Endothelial cell of umbilical vein (primary cell): ENCODE data around the gene MYBPC1. TPM values are rescaled to one million over a fixed set of nuclear protein-coding genes. Genes with fewer than 3 reads are reported as not detected.

Experiments used
- BruUV-seq: library from RNA; stranded (reverse); fragments of 400-500 nt; replicated peaks from 2 replicates; lab custom pipeline; 2021; lab: Mats Ljungman, UMichigan
- CTCF ChIA-PET: fragments of 300-600, 350-600 bp; sonication (Branson Sonifier 250); formaldehyde crosslinking; loops from one replicate; lab custom pipeline; 2021; ENCODE audit warnings: antibody characterized with exemption, inconsistent platforms; lab: Charles Lee
- POLR2A ChIA-PET: fragments of 300-600, 350-600 bp; sonication (Branson Sonifier 250); formaldehyde crosslinking; loops from one replicate; lab custom pipeline; 2021; ENCODE audit warnings: antibody characterized with exemption, inconsistent platforms; lab: Charles Lee
- DNase-seq: peaks from one replicate; pipeline ENCODE4 v3.0.0-alpha.2; 2011; ENCODE audit warnings: low read depth, low spot score
- FAIRE-seq: peaks from 2 replicates; lab custom pipeline; 2011; peaks lifted over from hg19 to GRCh38; lab: Jason Lieb, UNC
- H2AFZ ChIP-seq: 2 replicates; pipeline ENCODE4 v1.6.0; 2012; ENCODE audit warnings: low read depth, low read length, control low read depth, inconsistent platforms
- H3K27ac ChIP-seq: 2 replicates; pipeline ENCODE4 v1.5.1; 2011; ENCODE audit warnings: low read depth, mild to moderate bottlenecking, control low read depth, low read length, moderate library complexity; ENCODE audit not compliant: insufficient read depth
- H3K27me3 ChIP-seq, 2 experiments: 2 replicates each; pipeline versions ENCODE4 v1.6.0 to v1.6.1; 2011; ENCODE audit warnings: low read length in 2 of 2, mixed read lengths in 1 of 2; ENCODE audit not compliant: control insufficient read depth in 2 of 2, insufficient read depth in 2 of 2
- H3K36me3 ChIP-seq, 2 experiments: 2 replicates in 1 of 2; 3 replicates in 1 of 2; pipeline ENCODE4 v1.5.1; 2011; ENCODE audit warnings: low read length in 2 of 2, mild to moderate bottlenecking in 1 of 2, moderate library complexity in 1 of 2; ENCODE audit not compliant: control insufficient read depth in 2 of 2, insufficient read depth in 2 of 2; ENCODE audit errors: extremely low read depth in 1 of 2
- H3K4me1 ChIP-seq: 3 replicates; pipeline ENCODE4 v1.5.1; 2011; ENCODE audit warnings: mild to moderate bottlenecking, low read length; ENCODE audit not compliant: control insufficient read depth, insufficient read depth; ENCODE audit errors: extremely low read depth
- H3K4me2 ChIP-seq: 2 replicates; pipeline ENCODE4 v1.6.1; 2011; ENCODE audit warnings: low read length, control low read depth, mixed read lengths; ENCODE audit not compliant: insufficient read depth
- H3K4me3 ChIP-seq, 3 experiments: fragments of 200-600 bp in 1 of 3; sonication (generic), shearing (Covaris generic) in 1 of 3; replicated peaks in 1 of 3; 2 replicates each; pipeline ENCODE4 v1.5.1; 2011 to 2016; ENCODE audit warnings: control low read depth in 3 of 3, low read length in 3 of 3, mild to moderate bottlenecking in 2 of 3, inconsistent platforms in 1 of 3, low read depth in 1 of 3, moderate library complexity in 1 of 3; ENCODE audit not compliant: insufficient read depth in 1 of 3
- H3K79me2 ChIP-seq: 2 replicates; pipeline ENCODE4 v1.6.0; 2012; ENCODE audit warnings: low read length, inconsistent platforms; ENCODE audit not compliant: control insufficient read depth, insufficient read depth
- H3K9ac ChIP-seq: replicated peaks from 2 replicates; pipeline ENCODE3; 2011; ENCODE audit warnings: low read length, control low read depth; ENCODE audit not compliant: insufficient read depth; ENCODE audit errors: extremely low read depth
- H3K9me1 ChIP-seq: replicated peaks from 3 replicates; pipeline ENCODE4 v1.6.0; 2011; ENCODE audit warnings: mild to moderate bottlenecking, low read length; ENCODE audit not compliant: control insufficient read depth, insufficient read depth; ENCODE audit errors: extremely low read depth
- H3K9me3 ChIP-seq: replicated peaks from 2 replicates; pipeline ENCODE4 v1.5.1; 2012; ENCODE audit warnings: low read length, inconsistent platforms; ENCODE audit not compliant: control insufficient read depth, insufficient read depth
- H4K20me1 ChIP-seq: replicated peaks from 2 replicates; pipeline ENCODE3; 2011; ENCODE audit warnings: mild to moderate bottlenecking, low read length; ENCODE audit not compliant: control insufficient read depth, insufficient read depth; ENCODE audit errors: extremely low read depth
- EZH2 ChIP-seq: IDR thresholded peaks from 2 replicates; pipeline ENCODE4 v1.6.1; 2012; ENCODE audit warnings: borderline replicate concordance, low read depth, mild to moderate bottlenecking, moderate library complexity, low read length, inconsistent platforms; ENCODE audit not compliant: severe bottlenecking
- FOS ChIP-seq: IDR thresholded peaks from 2 replicates; pipeline ENCODE4 v1.6.1; 2011; ENCODE audit warnings: mild to moderate bottlenecking, low read length, moderate library complexity, borderline replicate concordance; ENCODE audit not compliant: insufficient read depth
- GATA2 ChIP-seq: IDR thresholded peaks from 2 replicates; pipeline ENCODE4 v1.7.0; 2011; ENCODE audit warnings: low read depth, mild to moderate bottlenecking, moderate library complexity, mixed read lengths, low read length; ENCODE audit not compliant: insufficient read length, insufficient read depth
- JUN ChIP-seq: IDR thresholded peaks from 2 replicates; pipeline ENCODE4 v1.6.1; 2011; ENCODE audit warnings: borderline replicate concordance, low read depth; ENCODE audit not compliant: insufficient read length, insufficient read depth
- MYC ChIP-seq: IDR thresholded peaks from one replicate; pipeline ENCODE4 v1.6.1; 2011; ENCODE audit warnings: mild to moderate bottlenecking, low read depth, low read length
- POLR2A ChIP-seq: IDR thresholded peaks from 2 replicates; pipeline ENCODE4 v1.6.1; 2012; ENCODE audit warnings: low read depth, mild to moderate bottlenecking, control low read depth, low read length
- POLR2AphosphoS5 ChIP-seq: IDR thresholded peaks from 2 replicates; pipeline ENCODE4 v1.6.1; 2012; ENCODE audit warnings: low read depth, mild to moderate bottlenecking, control low read depth, low read length, moderate library complexity; ENCODE audit not compliant: insufficient read depth
- dilution Hi-C: fragments of 300-500 bp; cut with MboI; formaldehyde crosslinking; loops from one replicate; pipeline ENCODE4 v1.15.0; 2019; ENCODE audit warnings: low sequenced_read_pairs; ENCODE audit not compliant: extremely low pct_ligation_motif_present
- intact Hi-C: fragments of 100-400 bp; cut with micrococcal nuclease; formaldehyde crosslinking; loops from one replicate; pipeline ENCODE4 v1.10.0; 2022
- polyA plus RNA-seq, 4 experiments: library from polyadenylated mRNA; depleted of rRNA in 3 of 4; stranded (reverse) in 3 of 4; unstranded in 1 of 4; fragments of >200 nt; gene quantifications; 2 replicates each; pipeline versions ENCODE4 v1.2.1 to v1.2.3, GENCODE V29; 2011 to 2012; ENCODE audit warnings: missing spikeins in 1 of 4
- total RNA-seq: library from RNA; stranded (reverse); gene quantifications from 2 replicates; pipeline ENCODE4 v1.2.3, GENCODE V29; 2021
- TF ChIP-seq, protein P1 (sequence below), 2 donors: IDR thresholded peaks; 1 replicate in 1 of 2; 2 replicates in 1 of 2; pipeline ENCODE4 v1.5.1; 2011; ENCODE audit warnings: low read length in 2 of 2, mild to moderate bottlenecking in 2 of 2, moderate library complexity in 2 of 2, control low read depth in 1 of 2, inconsistent platforms in 1 of 2, low read depth in 1 of 2; ENCODE audit not compliant: insufficient read depth in 1 of 2; ENCODE audit errors: extremely low read depth in 1 of 2
- TF ChIP-seq, protein P2 (sequence below): IDR thresholded peaks from 2 replicates; pipeline ENCODE4 v1.6.1; 2011; ENCODE audit not compliant: insufficient read depth, insufficient read length

The MYBPC1 gene
- total and polyA plus RNA-seq, 2 donors (not counting 3 experiments of a cell fraction or from before 2014, with no cell fraction given): not detected

DNA sequence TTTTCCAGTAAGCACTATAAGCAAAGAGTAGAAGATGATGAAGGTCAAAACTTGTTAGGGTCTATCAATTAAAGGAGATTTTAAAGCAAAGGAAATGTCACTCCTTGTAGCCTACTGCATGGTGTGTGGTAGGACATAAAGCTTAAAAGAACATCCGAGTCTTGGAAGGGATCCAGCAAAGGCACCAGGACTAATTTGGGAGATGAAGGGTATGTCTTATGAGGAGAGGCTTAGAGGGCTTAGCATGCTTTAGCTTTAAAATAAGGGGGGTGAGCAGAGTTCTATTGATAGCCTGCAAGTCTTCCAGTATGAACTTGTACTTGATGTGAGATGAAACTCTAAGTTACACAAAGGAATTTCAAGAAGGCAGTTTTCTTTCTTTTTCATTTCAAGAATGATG, 11.8 kb upstream of the MYBPC1 start:
- no TSS peak for BruUV-seq
- CTCF ChIA-PET: no interaction called here

More for the DNA sequence above, 11.8 kb upstream of the MYBPC1 start:
- H2AFZ ChIP-seq: no peak overlapping the region
- FAIRE-seq (no peak), DNase-seq (no peak)
- no peak overlapping the region for H3K9ac ChIP-seq
- no peaks in the 10 kb centered on the region for H4K20me1 ChIP-seq
- intact Hi-C loops: no loop called here
- no peak overlapping the region for H3K4me2 ChIP-seq
- dilution Hi-C loops: no loop called here
- no peak overlapping the region for H3K4me3 ChIP-seq
- no peaks in the 10 kb centered on the region for H3K79me2 ChIP-seq
- no peaks in the 10 kb centered on the region for H3K9me1 ChIP-seq
- no peaks in the 10 kb centered on the region for H3K27me3 ChIP-seq
- TF ChIP-seq JUN (no peak), EZH2 (no peak), POLR2AphosphoS5 (no peak), MYC (no peak), POLR2A (no peak), FOS (no peak), GATA2 (no peak)
- TF ChIP-seq, protein P1, sequence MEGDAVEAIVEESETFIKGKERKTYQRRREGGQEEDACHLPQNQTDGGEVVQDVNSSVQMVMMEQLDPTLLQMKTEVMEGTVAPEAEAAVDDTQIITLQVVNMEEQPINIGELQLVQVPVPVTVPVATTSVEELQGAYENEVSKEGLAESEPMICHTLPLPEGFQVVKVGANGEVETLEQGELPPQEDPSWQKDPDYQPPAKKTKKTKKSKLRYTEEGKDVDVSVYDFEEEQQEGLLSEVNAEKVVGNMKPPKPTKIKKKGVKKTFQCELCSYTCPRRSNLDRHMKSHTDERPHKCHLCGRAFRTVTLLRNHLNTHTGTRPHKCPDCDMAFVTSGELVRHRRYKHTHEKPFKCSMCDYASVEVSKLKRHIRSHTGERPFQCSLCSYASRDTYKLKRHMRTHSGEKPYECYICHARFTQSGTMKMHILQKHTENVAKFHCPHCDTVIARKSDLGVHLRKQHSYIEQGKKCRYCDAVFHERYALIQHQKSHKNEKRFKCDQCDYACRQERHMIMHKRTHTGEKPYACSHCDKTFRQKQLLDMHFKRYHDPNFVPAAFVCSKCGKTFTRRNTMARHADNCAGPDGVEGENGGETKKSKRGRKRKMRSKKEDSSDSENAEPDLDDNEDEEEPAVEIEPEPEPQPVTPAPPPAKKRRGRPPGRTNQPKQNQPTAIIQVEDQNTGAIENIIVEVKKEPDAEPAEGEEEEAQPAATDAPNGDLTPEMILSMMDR (IDR thresholded peaks at IDR 0.05; ENCODE audit: extremely low read depth in 1 of 2, insufficient read depth in 1 of 2, low read depth in 1 of 2, low read length in 2 of 2): no peak
- TF ChIP-seq, protein P2, sequence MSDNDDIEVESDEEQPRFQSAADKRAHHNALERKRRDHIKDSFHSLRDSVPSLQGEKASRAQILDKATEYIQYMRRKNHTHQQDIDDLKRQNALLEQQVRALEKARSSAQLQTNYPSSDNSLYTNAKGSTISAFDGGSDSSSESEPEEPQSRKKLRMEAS: no peak
- POLR2A ChIA-PET: no interaction called here
- H3K36me3 ChIP-seq: no peaks in the 10 kb centered on the region
- no peak overlapping the region for H3K27ac ChIP-seq
- no peaks in the 10 kb centered on the region for H3K9me3 ChIP-seq
- no peaks in the 10 kb centered on the region for H3K4me1 ChIP-seq
